HG03439 (cell line): ENCODE measurements around the gene MICAL2.
A peak's percentile ranks its signal among the peaks of the same experiment; 100 is the strongest.

Experiments used
- ATAC-seq: cut with Tn5 transposase; IDR thresholded peaks from one replicate; pipeline ENCODE4 v1.9.1; 2021; ENCODE audit warnings: mild to moderate bottlenecking, moderate library complexity; ENCODE audit not compliant: unreplicated experiment

The MICAL2 gene

GRCh38 chr11:12221051-12221535, 110.7 kb downstream of the MICAL2 start:
- no peak for ATAC-seq

GRCh38 chr11:12222055-12222792, 111.8 kb downstream of the MICAL2 start:
- no peak for ATAC-seq

DNA sequence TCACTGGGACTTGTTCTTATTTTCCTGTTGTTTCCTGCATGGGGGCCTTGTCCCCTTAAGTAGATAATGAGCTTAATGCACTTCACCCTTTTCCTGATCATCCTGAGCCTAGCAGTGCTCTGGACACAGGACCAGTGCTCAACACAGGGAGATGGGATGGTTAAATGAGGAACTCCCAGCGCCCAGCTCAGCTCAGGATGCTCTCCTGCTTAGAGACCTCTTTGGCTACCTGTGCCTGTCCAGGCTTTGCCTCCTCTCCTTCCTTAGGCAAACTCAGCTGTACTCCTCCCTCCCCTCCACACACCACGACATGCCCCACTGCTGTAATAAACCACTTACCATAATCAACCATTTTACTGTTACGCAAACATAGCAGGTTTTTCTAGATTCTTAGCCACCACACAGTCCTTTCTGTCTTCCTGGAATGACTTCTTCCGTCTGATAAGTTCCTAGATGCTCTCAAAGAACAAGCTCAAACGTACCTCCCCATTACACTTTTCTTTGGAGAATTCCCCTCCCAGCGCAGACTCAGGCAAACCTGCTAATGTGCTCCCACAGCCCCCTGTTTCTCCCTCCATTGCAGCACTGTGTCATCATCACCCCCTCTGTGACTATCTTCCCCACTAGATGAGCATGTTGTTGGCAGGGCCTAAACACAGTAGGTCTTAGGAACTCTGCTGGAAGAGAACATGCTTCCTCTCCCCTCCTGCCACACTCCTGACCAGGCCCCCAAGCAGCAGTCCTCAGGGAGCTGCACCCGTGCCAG, 113.6 kb downstream of the MICAL2 start:
- peak; percentile 26 for ATAC-seq

DNA sequence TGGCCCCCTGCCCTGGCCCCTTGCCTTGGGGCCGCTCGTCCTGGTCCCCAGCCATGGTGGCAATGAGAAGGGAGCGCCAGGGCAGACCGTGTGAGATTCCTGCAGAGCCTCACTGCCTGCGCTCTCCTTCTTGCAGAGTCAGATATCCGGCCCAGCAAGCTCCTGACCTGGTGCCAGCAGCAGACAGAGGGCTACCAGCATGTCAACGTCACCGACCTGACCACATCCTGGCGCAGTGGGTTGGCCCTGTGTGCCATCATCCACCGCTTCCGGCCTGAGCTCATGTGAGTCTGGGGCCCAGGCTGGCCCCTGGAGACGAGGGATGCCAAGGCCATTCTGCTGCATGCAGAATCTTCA, 114.1 kb downstream of the MICAL2 start:
- ATAC-seq: peak; percentile 88

DNA sequence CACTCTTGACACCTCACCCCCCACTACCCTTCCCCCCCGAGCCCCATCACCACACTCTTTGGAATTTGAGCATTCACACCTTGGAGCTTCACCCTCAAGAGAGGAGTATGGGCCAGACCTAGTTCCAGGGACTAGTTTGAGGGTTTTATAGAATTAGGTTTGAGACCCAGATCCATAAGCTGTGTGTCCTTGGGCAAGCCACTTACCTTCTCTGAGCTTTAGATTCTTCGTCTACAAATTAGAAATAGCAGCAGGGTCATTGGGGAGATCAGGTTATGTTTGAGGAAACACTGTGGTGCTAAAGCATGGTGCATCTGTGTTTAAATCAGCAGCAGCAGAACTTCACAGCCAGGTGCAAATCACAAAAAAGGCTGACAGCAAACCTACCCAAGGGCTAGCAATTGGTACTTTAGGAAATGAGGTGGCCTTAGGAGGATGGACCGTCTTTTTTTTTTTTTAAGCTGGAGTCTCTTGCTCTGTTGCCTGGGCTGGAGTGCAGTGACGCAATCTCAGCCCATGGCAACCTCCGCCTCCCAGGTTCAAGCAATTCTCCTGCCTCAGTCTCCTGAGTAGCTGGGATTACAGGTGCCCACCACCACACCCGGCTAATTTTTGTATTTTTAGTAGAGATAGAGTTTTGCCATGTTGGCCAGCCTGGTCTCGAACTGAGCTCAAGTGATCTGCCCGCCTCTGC, 114.8 kb downstream of the MICAL2 start:
- ATAC-seq: no peak

DNA sequence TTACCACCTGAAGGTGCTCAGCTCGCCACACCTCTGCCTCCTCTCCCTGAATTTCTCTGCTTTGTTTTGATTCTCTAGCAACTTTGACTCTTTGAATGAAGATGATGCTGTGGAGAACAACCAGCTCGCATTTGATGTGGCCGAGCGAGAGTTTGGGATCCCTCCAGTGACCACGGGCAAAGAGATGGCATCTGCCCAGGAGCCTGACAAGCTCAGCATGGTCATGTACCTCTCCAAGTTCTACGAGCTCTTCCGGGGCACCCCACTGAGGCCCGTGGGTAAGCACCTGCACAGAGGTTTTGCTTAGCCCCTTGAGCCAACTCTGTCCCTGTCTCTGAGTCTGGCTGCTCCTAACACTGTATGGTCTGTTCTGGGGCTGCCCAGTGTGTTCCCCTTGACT, 115.7 kb downstream of the MICAL2 start:
- ATAC-seq: no peak

DNA sequence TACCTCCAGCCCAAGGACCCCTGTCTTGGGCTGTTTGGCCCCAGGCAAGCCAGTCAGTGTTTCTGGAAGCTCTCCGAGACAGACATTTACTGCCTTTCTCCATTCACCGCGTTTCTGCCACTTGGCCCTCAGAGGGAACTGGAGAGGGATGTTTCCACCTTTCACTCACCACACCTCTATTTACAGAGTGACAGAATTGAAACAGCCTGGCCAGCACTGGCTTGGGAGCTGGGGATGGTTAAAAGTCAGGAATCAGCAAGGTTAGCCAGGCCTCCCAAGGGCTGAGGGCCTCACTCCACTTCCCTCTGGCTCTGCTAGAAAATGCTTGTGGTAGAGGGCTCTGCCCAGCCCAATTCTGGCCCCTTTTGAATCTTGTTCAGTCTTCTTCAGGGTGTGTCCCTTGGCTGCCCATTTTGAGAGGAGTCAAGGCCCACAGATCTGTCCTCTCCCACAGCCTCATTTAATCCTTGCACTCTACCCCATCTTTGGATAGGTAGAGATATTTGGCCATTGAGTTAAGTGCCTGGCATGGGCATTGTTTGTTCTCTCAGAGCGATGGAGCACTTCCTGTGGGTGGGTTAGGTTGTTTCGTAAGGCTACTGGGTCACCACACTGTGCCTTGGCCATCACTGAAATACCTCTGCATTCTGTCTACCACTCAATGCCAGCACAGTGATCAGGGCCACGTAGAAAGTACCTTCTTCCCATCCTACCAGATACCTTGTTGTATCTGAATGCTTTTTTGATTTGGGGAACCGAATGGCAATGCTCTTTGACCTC, 119.2 kb downstream of the MICAL2 start:
- ATAC-seq: no peak

GRCh38 chr11:12232160-12232559, 121.8 kb downstream of the MICAL2 start:
- no peak for ATAC-seq

DNA sequence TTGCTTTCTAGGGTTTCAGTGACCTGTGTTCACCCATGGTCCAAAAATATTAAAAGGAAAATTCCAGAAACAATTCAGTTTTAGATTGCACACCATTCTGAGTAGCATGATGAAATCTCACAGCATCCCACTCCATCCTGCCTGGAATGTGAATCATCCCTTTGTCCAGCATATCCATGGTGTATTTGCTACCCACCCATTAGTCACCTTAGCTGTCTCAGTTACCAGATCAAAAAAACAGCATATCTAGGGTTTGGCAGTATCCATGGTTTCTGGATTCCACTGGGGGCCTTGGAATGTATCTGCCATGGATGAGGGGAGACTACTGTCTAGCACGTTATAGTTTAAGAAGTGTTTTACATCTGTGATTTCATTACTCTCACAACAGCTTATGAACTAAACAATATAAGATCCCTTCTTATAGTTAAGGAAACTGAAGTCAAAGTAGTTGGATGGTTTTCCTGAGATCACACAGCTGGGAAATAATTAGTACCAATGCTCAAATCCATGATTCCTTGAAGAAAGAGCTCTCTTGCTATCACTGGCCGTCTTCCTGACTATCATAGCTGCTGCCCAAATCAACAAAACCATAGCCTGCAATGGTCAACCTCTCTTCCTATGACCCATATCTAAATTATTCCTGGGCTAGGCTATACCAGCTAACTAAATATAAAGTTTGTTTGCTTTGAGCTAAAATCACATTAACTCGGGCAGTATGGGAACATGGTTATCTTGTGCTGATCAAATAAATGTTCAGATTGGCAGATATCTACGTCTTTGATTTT, 122.6 kb downstream of the MICAL2 start:
- no peak for ATAC-seq

GRCh38 chr11:12233602-12233925, 123.2 kb downstream of the MICAL2 start:
- ATAC-seq: no peak

GRCh38 chr11:12234221-12234620, 123.8 kb downstream of the MICAL2 start:
- ATAC-seq: no peak

GRCh38 chr11:12235080-12235479, 124.7 kb downstream of the MICAL2 start:
- ATAC-seq: no peak

- no peak for ATAC-seq
Observed at GRCh38 chr11:12235553-12235946, 125.2 kb downstream of the MICAL2 start.

- no peak for ATAC-seq
Observed at GRCh38 chr11:12235947-12236743, 125.8 kb downstream of the MICAL2 start.

DNA sequence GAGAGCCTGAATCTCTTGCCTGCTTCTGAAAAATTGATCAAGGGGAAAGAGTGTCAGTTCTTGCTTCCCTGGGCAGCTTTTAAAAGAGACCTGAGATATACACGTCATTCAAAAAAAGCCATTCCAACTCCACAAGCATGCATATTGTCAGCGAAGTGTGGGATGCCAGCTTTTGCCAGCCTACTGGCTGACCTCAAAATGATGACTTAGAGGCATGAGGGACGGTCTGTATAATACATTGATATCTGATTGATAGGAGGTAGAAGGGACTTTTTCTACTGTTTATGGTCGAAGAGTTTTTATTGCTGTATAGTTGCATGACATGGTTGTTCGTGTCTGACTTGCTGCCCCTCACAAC, 126.3 kb downstream of the MICAL2 start:
- ATAC-seq: no peak

DNA sequence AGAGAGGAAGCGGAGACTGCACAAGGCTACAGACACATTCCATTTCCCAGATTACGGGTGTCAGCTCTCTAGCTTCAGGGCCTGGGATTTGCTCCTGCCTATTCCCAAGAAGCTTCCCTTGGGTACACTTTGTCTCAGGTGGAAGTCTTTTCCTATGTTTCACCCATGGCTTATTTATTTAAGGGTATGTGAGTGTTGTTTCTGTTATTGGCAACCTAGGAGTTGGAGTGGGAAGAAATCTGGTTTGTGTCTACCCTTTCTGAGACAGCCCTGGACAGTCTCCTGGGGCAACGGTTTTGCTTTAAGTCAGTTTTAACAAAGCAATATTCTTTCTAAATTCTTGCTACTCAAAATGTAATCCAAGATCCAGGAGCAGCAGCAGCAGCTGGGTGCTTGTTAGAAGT, 127.0 kb downstream of the MICAL2 start:
- ATAC-seq: no peak

DNA sequence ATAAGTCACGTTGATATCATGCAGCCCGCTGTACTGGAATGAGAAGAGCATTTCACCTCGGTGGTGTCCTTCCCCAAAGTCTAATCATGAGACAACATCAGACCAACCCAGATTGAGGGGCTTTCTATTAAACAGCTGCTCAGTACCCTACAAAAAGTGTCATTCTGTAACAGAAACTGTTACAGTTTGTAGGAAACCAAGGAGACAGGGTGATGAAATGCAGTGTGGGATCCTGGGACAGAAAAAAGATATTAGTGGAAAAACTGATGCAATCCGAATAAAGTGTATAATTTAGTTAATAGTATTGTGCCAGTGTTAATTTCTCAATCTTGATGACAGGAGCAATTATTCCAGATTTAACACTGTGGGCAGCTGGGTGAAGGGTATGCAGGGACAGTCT, 128.0 kb downstream of the MICAL2 start:
- no peak for ATAC-seq

GRCh38 chr11:12239396-12239795, 129.0 kb downstream of the MICAL2 start:
- no peak for ATAC-seq

DNA sequence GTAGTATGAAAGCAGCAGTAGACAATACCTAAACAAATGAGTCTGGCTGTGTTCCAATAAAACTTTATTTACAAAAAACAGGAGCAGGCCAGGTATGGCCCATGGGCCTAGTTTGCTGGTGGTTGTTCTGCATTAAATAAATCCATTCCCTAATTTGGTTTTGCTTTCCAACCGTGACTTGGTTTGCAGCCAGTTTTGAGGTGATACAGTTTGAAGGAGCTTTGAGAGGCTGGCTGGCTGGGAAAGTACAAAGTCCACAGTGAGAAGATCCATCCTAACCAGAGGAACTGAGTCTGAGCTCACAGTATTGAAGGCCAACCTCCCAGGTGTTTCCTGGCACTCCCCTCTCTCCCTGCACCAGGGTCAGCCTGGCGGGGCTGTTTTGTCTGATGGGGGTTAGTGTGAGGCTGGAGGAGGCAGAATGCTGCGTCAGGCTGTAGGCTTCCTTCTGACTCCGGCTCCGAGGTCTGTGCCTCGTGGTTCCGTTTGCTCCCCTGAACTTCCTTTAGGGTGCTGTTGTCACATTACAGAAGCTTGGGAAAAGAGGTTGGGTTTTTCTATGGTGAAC, 129.5 kb downstream of the MICAL2 start:
- ATAC-seq: no peak
